Inflammatory macrophage treated with lipopolysaccharide for 4 hours (primary cell): ENCODE results near the gene NF2.
A peak's percentile ranks its signal among the peaks of the same experiment; 100 is the strongest.

Experiments used
- DNase-seq: peaks from one replicate; pipeline ENCODE4 v3.0.0-alpha.2; 2020

The NF2 gene

GRCh38 chr22:29673361-29674066 lies 70.1 kb downstream of the NF2 start:
- DNase-seq, result no peak

GRCh38 chr22:29674121-29674520 lies 70.7 kb downstream of the NF2 start:
- DNase-seq, result no peak

DNA sequence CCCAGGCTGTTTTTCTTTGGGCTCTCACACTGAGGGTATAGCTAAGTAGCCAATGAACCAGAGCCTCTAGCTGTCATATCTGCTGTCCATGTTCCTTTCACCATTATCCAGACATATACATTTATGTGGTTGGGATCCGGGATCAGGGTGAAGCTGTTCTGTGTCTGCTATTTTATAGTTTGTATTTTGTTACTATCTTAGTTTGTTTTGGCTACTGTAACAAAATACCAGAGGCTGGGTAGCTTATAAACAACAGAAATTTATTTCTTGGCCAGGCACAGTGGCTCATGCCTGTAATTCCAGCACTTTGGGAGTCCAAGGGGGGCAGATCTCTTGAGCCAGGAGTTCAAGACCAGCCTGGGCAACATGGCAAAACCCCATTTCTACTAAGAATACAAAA lies 75.9 kb downstream of the NF2 start:
- no peak for DNase-seq

- DNase-seq, result no peak
Observed at GRCh38 chr22:29683536-29683935, 80.1 kb downstream of the NF2 start.

DNA sequence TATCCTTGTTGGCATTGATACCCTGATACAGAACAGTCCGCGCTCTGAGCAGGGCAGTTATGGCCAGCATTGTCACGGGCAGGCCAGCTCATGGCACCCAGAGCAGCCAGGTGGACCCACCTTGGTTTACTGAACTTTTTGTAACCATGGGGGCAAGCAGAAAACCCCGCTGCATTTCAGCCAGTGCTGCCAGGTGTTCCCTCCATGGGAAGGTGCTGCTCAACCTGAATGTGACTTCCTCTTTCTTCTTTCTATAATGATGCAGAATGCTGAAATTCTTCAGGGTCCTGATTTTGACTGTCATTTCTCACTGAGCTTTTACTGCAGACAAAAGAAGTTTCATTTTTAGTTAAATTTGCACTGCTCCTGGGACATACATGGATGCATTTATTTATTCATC lies 80.8 kb downstream of the NF2 start:
- DNase-seq, result no peak

DNA sequence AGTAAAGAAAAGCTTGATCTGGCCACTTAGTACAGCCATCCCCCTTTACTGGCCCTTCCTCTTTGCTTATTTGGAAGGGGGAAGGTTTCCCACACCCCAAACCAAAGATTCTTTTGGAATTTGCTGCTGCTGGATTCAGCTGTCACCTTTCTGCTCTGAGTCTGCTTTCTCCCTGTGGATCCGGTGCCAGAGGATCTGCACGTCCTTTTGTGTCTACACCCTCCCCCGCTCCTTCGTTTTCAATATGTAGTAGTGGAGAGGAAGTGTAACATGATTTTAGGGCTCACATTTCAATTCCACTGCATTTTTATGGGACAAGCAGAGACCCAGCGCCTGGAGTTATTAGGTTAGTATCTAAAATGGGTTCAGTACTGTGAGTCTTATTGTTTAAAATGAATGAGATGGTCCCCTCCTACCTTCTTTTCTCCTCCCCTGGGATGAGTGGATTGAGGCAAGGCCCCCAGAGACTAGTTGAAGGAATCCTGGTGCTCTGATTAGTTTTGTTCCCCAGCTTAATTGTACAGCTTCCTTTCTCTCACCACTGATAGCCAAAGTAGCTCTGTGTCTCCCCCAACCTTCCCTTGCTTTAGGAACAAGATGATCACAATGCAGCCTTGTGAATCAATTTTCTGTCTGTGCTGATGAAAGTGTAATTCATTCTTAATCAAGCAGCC lies 85.9 kb downstream of the NF2 start:
- DNase-seq, result no peak

DNA sequence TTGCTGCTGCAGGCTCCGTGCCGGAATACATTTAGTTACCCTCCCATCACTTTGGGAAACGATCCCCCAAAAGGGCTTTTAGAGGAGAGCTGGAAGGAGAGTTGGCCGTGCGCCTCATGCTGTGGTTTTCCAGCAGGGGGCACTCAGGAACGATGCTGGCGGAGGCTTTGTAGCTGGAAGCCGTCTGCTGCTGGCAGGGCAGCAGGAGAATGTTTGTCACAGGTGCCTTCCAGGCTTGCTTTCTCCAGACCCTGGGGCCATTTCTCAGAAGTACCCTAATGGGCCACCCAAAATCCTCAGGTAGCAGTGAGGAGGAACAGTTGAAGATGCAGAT lies 86.4 kb downstream of the NF2 start:
- peak; percentile 36 for DNase-seq

- no peak for DNase-seq
Observed at GRCh38 chr22:29690476-29690875, 87.0 kb downstream of the NF2 start.

GRCh38 chr22:29691636-29692326 lies 88.3 kb downstream of the NF2 start:
- DNase-seq, result no peak

GRCh38 chr22:29692327-29692640 lies 88.9 kb downstream of the NF2 start:
- DNase-seq, result no peak

DNA sequence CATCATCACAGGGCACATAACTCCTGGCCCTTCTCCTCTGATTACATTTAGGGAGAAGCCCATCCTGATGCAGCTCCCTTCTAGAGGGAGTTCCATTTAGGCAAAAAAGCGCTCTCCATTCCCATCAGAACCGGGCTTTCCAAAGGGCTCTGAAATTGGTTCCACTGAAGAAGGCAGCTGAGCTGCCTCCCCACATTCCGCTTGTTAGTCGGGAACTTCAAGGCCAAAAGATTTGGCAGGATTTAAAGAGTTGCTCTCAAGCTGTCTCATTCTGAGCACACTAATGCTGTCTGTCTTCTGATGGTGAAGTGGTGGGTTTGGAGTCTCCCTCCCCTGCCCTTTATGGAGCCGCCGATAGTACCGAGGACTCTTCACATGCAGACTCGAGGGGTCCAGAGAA lies 89.7 kb downstream of the NF2 start:
- no peak for DNase-seq

DNA sequence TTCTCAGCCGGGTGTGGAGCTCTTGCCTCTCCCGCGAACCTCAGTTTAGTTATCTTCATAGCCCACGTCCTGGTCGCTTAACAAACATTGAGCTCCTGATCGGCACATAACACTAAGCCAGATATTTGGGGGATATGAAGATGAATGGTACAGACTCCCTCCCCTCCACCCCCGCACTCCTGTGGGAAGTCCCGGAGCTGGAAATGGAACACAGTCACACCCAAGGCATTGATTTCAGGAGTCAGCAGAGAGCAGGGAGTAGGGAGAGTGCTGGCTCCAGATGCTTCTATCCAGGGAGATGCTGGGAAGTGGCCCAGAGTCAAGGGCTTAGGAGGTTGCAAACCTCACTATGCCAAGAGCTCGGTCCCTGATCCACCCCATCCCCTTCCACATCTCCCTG lies 90.2 kb downstream of the NF2 start:
- DNase-seq, result no peak

DNA sequence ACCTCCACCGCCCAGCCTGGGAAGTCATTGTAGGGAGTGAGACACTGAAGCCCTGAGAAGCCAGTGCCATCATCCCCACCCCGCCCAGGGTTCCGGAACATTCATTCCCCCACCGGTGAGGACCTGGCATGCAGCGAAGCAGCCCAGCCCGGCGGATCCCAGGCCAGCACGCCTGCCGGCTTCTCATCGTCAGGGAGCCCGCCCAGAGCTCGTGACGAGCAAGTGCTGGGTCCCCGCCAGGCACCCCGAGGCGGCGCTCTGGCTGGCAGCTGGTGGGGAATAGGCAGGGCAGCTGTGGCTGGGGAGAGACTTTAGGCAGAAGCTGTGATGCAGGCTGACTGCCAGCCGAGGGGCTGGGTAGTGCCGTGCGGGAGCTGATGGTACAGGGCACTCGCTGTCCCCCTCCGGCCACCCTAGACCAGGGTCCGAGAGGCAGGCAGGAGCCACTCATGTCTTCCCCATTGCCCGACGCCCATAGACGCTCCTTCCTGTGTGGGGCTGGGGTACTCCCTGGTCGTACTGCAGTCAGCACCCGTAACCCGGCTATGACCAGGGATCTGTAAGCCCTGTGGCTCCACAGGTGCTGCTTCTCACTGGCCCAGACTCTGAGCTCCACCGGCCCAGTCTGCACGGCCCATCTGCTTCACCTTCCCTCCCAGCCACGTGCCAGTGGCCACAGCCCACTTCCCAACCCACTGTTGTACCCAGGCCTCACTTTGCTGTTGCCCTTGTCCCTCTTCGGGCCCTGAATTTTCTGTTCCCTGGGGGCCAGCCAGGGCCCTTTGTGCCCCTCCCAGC lies 91.9 kb downstream of the NF2 start:
- DNase-seq, result no peak

GRCh38 chr22:29697853-29698598 lies 94.6 kb downstream of the NF2 start:
- DNase-seq, result no peak

GRCh38 chr22:29700206-29700899 lies 96.9 kb downstream of the NF2 start:
- no peak for DNase-seq

DNA sequence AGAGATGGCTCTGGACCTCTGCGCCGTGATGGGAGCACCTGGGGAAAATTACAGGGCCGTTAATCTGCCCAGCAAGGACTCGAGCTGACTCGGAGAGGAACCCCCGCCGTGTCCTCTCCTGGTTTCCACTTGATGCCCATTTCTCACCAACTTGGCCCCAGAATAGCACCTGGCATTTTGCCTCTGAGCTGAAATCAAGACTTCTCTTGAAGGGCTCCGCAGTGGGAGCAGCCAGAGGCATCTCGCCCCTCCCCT lies 97.4 kb downstream of the NF2 start:
- no peak for DNase-seq

- DNase-seq, result no peak
Observed at GRCh38 chr22:29701155-29701999, 97.9 kb downstream of the NF2 start.

DNA sequence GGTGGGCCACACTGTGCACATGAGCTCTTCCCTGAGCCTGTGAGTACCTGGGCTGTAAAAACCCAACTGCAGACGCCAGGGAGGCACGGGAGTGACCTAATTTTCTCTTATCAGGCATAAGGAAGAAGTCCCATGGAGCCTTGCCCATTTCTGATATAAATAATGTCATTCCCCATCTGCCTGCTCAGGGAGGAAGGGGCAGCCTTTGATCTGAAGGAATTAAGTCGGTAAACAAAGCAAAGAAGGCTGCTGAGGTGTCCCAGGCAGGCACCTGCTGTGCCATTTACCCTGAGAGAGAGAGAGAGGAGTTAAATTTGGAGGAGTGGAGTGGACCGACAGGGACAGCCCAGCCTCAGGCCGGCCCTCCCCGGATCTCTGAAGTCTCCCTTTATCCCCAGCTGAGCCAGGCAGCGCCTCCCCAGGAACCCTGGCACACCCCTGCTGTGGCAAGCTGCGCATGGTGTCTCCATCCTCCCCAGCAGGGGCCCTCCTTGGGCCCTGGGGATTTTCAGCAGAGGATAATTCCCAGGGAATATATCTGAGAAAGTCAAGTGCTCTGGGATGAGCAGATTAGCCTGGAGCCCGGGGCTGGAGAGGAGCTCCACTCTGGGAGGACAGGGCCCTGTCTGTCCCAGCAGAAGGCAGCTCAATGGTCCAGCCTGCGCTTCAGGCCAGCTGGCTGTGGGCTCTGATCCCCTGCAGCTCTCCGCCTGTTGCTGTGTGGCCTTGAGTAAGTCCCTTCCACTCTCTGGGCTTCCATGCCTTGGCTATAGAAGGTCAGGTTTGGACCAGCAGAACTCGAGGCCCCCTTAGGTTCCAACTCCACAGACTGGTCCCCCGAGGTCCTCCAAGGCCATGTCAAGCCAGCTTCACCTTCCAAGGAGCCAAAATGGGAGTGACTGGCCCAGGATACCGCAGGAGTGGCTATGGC lies 98.8 kb downstream of the NF2 start:
- no peak for DNase-seq

DNA sequence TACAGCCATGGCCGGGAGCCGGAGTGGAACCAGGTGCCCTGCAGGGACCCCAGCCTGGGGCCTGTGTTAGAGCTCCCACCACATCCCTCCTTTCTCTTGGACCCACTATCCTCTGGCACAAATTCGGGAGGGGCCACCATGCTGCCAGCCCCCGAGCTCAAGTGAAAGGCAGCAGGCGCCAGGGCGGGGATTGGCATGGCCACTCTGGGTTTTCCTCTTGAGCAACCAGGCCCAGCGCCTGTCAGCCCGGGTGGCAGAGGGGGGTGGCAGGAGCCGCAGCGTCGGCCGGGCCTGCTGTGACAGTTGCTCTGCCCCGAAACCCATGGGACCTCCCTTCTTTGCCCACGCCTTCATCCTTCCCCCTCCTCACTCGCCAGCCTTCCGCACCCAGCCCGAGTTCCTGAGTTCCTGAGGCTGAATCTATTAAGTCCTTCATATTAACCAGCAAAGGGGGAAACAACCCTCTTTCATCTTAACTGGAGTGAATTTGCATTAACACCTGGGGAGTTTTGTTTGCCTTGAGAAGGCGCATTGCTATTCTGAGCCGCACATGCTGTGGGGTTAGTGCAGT lies 99.6 kb downstream of the NF2 start:
- DNase-seq, result no peak

- DNase-seq, result no peak
Observed at GRCh38 chr22:29703569-29704195, 100.2 kb downstream of the NF2 start.
